Cortex of kidney (tissue), 1 donor: ENCODE data around the gene HS3ST3A1.
"Not testable (repeated sequence)": the region's sequence is repeated elsewhere in the genome, so short reads cannot be mapped to it uniquely, and the experiment has no call there.

Experiments
- DNase-seq: peaks from one replicate; lab custom pipeline; 2025; lab: John Stamatoyannopoulos, UW

The HS3ST3A1 gene

GRCh38 chr17:13538841-13539411, 62.8 kb downstream of the HS3ST3A1 start:
- no peak for DNase-seq

GRCh38 chr17:13537871-13538643, 63.7 kb downstream of the HS3ST3A1 start:
- DNase-seq, result no peak

- DNase-seq, result no peak
Measured at GRCh38 chr17:13537167-13537731, 64.5 kb downstream of the HS3ST3A1 start.

- DNase-seq, result no peak
Measured at GRCh38 chr17:13534946-13535345, 66.8 kb downstream of the HS3ST3A1 start.

- no peak for DNase-seq
Measured at GRCh38 chr17:13531721-13532120, 70.0 kb downstream of the HS3ST3A1 start.

- no peak for DNase-seq
Measured at GRCh38 chr17:13525876-13526275, 75.9 kb downstream of the HS3ST3A1 start.

- no peak for DNase-seq
Measured at GRCh38 chr17:13523164-13523563, 78.6 kb downstream of the HS3ST3A1 start.

GRCh38 chr17:13522749-13523148, 79.0 kb downstream of the HS3ST3A1 start:
- DNase-seq, result no peak

- no peak for DNase-seq
Measured at GRCh38 chr17:13521784-13522183, 79.9 kb downstream of the HS3ST3A1 start.

GRCh38 chr17:13520899-13521572, 80.7 kb downstream of the HS3ST3A1 start:
- no peak for DNase-seq

- DNase-seq, result no peak
Measured at GRCh38 chr17:13518261-13519000, 83.3 kb downstream of the HS3ST3A1 start.

- DNase-seq, result no peak
Measured at GRCh38 chr17:13513039-13513405, 88.7 kb downstream of the HS3ST3A1 start.

- no peak for DNase-seq
Measured at GRCh38 chr17:13510062-13510461, 91.7 kb downstream of the HS3ST3A1 start.

- no peak for DNase-seq
Measured at GRCh38 chr17:13509527-13509926, 92.2 kb downstream of the HS3ST3A1 start.

- no peak for DNase-seq
Measured at GRCh38 chr17:13508896-13509295, 92.8 kb downstream of the HS3ST3A1 start.

- no peak for DNase-seq
Measured at GRCh38 chr17:13503526-13503925, 98.2 kb downstream of the HS3ST3A1 start.

GRCh38 chr17:13502263-13502662, 99.5 kb downstream of the HS3ST3A1 start:
- DNase-seq, result no peak

GRCh38 chr17:13500947-13501346, 100.8 kb downstream of the HS3ST3A1 start:
- no peak for DNase-seq

GRCh38 chr17:13498184-13498583, 103.5 kb downstream of the HS3ST3A1 start:
- DNase-seq, result no peak

GRCh38 chr17:13496553-13497056, 105.1 kb downstream of the HS3ST3A1 start:
- DNase-seq, result not testable (repeated sequence)

- DNase-seq, result no peak
Measured at GRCh38 chr17:13495423-13495822, 106.3 kb downstream of the HS3ST3A1 start.

- DNase-seq, result no peak
Measured at GRCh38 chr17:13492737-13493122, 109.0 kb downstream of the HS3ST3A1 start.
